NCI-H446 (cell line): Measurements from ENCODE around the gene FAM237B.
"Not testable (repeated sequence)": the region's sequence is repeated elsewhere in the genome, so short reads cannot be mapped to it uniquely, and the experiment has no call there.

Experiments
- DNase-seq, 2 experiments: peaks; one replicate each; lab custom pipeline; 2025; lab: John Stamatoyannopoulos, UW

The FAM237B gene

DNA sequence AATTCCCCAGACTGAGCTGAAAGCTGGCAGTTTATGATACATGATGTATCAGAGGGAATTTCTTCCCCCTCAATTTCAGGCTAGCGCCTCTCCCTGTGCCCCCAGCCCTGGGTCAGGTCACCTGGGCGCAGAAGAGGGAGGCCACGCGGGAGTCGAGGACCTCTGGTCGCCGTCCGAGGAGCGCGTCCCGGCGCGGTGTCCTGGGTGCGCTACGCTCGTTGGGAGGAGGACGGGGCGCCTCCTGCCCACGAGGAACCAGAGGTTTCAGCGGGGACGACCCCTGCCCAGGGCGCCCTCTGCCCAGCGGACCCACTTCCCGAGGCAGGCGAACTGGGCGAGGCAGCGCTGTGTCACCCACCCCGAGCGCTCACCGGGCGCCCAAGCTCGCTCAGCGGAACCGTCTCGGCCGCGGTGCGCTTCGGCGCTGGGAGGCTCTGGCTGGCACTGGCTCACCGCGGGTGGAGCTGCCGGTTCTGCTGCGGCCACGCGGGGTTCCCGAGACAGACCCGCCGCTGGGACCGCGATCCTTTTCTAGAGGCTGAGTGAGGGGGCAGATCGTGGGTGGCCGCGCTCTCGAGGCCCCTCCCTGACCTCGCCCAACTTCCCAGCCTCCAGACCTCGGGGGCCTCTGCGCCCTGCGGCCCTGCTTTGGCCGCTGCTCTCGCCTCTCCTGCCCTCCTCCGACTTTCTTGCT is at the start of gene FAM237B:
Gene FAM237B, minus strand, starts transcription at position 504 of the 694 bp plus-strand sequence. CDS start 1,556 bp downstream, outside the sequence.
- DNase-seq = no peak

DNA sequence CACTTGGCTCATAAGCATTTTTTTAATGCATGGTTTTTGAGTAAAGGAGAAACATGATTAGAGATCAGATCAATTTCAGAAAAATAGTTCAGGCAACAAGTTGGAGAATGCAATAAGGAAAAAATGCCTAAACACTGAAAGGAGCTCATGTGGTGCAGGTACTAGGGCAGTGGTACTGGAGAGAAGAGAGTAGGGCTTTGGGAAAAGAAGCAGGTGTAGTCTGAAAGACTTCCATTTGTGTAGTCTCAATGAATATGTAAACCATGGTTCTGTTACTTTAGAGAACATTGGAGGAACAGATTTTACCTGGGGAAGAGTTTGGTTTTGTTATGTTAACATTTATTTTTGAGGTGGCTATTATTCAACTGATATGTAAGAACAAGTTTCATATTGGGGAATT is 30.9 kb upstream of the FAM237B start:
- no peak for DNase-seq

DNA sequence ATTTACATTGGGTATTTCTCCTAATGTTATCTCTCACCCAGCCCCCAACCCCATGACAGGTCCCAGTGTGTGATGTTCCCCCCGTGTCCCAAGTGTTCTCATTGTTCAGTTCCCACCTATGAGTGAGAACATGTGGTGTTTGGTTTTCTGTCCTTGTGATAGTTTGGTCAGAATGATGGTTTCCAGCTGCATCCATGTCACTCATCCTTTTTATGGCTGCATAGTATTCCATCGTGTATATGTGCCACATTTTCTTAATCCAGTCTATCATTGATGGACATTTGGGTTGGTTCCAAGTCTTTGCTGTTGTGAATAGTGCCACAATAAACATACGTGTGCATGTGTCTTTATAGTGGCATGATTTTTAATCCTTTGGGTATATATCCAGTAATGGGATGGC is 28.9 kb upstream of the FAM237B start:
- not testable (repeated sequence) for DNase-seq

DNA sequence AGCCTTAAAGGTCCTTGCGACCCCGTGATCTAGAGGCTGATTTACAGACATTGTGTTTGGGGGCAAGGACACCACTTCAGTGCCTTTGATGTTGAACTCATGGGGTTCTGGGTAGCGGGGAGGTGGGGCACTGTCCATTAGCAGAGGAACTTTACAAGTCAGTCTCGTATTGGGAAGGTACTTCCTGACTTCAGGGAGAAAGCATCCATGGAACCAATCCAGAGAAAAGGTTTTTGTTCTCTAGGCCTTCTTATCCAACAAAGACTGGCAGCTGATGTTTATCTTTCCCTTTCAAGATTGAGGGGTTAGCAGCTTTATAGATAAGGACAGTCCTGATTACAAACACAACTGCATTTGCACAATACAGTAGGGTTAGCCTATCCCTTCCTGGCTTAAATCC is 28.2 kb upstream of the FAM237B start:
- no peak for DNase-seq

DNA sequence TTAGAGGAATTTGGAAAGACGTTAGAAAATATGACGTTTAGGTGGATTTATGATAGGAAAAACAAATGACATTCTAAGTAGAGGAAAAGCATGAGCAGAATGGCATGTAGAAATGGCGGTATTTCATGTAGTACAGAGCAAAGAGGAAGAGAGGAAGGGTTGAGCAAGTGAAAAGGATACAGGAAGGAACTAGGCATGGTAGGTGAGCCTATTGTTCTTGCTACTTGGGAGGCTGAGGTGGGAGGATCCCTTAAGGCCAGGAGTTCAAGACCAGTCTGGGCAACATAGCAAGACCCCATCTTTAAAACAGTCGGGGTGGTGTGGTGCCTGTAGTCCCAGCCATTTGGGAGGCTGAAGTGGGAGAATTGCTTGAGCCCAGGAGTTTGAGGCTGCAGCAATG is 26.7 kb upstream of the FAM237B start:
- DNase-seq = no peak

DNA sequence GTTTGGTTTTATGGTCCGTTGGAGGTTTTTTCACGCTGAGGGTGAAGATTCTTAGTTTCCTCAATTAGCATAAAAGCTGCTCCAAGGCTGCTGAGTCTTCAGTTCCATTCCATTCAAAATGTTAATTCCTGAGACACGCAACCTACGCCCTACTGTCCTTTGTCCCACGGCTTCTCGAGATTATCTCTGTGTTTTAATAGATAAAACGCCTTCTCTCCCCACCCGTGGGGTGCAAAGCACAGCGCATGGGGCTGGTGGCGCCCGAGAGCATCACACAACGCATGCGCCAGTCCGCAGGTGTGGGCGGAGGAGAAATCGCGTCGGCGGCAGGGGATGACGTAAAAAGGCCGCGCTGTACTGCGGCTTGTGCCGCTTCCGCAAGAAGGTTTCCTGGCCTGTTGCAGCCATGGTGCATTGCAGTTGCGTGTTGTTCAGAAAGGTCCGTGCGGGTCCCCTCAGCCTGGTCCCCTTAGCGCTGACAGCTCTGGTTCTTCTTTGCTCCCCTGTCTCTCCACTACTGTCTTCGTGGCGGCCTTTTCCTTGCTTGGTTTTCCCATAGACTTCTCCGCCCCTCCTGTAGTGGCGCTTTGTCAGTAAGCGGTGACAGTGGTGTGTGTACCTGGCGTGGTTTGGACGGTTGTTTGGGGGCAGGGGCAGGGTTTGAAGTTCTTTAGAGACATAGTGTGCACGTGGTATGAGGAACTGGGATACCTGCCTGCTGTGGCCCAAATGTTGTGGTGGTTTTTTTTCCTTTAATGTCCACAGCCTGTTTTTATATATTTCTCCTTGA is 25.4 kb upstream of the FAM237B start, which contains the start of gene GTPBP10:
Gene GTPBP10, plus strand, starts transcription at position 381 of the 790 bp plus-strand sequence. Its CDS starts 26 bp downstream, at position 407.
- peak; percentile 88 to 93 for DNase-seq

DNA sequence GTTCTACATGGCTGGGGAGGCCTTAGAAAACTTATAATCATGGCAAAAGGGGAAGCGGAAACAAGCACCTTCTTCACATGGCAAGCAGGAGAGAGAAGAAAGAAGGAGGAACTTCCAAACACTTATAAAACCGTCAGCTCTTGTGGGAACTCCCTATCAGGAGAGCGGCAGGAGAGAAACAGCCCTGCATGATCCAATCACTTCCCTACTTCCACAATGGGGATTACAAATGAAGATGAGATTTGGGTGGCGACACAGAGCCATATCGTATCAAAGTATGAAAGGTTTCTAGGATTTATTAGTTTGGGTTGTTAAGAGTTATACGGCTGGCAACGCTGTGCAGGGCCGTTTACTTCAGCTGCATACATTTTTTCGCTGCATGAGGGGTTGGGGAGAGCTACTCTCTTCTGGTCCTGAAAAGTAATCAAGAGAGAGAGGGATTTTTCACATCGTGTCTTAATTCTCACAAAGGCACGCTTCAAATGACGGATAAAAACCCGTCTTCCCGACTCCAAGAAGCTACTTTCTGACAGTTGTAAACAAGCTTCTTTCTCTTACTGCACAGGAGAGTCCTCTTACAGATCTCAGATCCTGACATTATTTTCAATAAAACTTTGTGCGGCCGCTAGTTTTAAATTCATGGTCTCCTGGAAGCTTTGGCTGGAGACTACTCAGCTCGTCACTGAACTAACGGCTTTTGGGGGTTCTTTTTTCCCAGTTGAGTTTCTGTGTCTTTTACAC is 24.7 kb upstream of the FAM237B start:
- no peak for DNase-seq

DNA sequence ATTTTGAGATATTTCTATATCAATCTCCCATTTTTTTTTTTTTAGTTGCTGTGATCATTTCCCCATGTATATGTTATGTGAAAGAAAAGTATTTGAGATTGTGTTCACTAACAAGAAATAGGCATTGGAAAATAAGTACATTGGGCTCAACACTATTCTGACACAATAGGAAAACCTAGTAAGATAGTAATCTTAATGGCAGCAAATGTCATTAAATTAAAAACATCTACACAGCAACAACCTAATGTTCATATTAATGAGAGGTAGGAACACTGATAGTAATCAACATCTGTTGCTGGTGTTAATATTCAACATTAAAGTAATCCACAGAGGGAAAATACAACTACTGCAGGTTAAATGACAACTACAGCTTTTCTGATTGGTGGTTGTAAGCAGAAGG is 23.9 kb upstream of the FAM237B start:
- DNase-seq = no peak

DNA sequence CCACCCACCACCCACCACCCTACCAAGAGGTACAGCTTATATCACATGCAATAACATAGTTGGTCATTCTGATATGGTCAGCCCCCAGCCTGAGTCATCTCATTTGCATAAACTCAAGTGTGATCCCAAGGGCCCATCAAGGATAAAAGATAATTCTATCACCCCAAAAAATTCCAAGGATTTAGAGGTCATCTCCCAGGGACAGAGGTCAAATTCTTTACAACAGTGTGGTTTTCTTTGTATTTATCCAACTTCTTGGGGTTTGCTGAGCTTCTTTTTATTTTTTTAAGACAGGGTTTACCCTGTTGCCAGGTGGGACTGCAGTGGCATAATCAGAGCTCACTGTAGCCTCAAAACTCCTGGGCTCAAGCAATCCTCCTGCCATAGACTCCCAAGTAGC is 16.0 kb upstream of the FAM237B start:
- no peak for DNase-seq

DNA sequence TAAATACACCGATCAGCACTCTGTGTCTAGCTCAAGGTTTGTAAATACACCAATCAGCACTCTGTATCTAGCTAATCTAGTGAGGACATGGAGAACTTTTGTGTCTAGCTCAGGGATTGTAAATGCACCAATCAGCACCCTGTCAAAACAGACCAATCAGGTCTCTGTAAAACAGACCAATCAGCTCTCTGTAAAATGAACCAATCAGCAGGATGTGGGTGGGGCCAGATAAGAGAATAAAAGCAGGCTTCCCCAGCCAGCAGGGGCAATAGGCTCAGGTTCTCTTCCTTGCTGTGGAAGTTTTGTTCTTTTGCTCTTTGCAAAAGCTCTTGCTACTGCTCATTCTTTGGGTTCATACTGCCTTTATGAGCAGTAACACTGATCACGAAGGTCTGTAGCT is 13.8 kb upstream of the FAM237B start:
- not testable (repeated sequence) for DNase-seq

DNA sequence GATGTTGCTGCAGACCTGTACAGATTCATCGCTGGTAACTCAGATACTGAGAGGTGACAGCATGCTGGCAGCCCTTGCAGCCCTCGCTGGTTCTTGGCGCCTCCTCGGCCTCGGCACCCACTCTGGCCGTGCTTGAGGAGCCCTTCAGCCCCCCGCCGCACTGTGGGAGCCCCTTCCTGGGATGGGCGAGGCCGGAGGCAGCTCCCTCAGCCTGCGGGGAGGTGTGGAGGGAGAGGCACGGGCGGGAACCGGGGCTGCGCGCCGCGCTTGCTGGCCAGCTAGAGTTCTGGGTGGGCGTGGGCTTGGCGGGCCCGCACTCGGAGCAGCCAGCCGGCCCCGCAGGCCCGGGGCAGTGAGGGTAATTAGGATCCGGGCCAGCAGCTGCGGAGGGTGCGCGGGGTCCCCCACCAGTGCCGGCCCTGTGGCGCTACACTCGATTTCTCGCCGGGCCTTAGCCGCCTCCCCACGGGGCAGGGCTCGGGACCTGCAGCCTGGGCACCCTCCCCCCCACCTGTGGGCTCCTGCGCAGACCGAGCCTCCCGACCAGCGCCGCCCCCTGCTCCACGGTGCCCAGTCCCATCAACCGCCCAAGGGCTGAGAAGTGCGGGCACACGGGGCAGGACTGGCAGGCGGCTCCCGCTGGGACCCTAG is 13.2 kb upstream of the FAM237B start:
- no peak for DNase-seq

DNA sequence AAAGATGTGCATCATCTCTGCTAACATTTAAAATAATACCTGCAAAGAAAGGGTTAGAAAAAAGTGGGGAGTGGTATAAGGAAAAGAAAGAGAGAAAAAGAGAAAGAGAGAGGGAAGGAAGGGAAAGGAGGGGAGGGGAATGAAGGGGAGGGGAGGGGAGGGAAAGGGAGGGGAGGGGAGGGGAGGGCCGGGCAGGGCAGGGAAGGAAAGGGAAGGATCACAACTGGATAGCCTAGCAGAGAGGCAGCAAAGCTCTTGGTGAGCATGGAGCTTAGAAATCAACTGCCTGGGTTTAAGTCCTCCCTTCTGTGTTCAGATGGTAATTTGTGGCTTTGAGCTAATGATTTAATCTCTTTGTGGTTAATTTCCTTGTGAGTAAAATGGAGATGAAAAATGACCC is 5.4 kb upstream of the FAM237B start:
- no peak for DNase-seq

DNA sequence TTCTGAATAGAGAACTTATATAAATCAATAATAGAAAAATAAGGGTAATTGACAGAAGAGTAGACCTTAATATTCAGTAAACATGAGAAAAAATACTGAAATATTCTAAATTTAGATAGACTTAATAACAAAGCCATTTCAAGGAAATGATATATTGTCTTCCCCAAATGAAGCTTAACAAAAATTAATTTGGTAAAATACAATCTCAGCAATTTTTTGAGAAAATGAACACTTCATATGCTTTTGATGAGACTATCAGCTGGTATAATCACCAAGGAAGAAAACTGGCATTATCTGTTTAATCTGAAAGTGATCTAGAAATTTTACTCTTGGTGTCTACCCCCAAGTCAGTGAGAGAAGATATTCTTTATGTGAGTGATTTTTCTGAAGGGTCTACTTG is 1.7 kb upstream of the FAM237B start:
- DNase-seq = no peak

DNA sequence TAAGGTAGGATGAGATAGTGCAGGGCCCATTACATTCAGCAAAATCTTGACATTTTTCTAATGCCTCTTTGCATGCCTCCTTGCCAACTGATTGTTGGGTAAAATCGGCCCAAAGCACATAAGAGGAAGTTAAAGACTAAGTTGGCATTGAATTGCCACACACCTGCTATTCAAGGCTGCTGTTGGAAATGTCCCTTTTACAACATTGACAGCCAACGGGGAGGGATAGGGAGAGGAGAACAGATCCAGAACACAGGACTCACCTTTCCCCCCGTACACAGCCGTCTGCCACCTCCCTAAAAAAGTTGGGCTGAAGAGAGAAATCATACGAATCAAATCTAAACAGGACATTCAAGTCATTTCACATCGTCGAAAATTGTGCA is 695 bp downstream of the FAM237B start:
- DNase-seq = no peak

DNA sequence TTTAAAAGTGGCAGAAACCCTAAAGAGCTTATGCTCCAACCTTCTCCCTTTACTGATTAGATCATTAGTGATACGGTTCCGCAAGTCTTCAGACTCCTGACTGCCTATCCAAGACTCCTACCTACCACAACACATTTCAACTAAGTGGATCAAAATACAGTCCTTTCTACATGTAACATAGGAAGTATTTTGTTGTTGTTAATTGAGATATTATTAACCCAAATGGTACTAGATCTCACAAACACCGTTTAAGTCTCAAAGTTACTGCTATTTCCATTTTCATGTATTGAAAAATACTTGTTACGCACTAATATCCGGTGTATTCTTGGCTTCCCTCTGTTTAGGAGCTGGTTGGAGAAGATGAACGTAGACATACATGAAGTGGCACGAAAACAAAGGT is 1.1 kb downstream of the FAM237B start:
- DNase-seq = no peak

DNA sequence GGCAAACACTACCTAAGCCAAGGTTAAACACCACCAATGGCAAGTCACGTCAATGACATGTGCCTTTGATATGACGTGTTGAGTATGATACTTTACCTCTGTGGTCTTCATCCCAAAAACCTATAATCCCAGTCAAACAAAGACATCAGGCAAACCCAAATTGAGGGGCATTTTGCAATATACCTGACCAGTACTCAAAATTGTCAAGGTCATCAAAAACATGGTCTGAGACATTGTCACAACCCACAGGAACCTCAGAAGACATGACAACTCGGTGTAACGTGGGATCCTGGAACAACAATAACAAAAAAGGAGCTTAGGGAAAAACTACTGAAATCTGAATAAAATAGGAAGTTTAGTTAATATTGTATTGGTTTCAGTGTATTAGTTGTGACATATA is 7.2 kb downstream of the FAM237B start:
- DNase-seq = no peak

DNA sequence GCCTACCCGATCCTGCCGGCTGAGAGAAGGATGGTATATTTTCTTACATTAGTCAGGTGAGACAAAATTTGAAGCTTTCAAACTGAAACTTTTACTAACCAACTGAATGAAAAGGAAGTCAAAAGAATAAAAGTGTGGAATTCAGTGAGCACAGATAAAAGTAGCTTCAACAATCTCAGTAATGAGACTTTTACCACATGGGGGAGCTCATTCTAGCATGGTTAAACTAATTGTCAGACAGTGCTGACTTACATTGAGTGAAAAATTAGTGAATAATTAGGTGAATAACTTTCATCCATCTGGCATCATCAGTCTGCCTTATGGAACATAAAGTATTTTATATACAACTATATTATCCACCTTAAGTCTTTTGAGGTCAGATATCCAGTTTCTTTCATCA is 8.4 kb downstream of the FAM237B start:
- no peak for DNase-seq

DNA sequence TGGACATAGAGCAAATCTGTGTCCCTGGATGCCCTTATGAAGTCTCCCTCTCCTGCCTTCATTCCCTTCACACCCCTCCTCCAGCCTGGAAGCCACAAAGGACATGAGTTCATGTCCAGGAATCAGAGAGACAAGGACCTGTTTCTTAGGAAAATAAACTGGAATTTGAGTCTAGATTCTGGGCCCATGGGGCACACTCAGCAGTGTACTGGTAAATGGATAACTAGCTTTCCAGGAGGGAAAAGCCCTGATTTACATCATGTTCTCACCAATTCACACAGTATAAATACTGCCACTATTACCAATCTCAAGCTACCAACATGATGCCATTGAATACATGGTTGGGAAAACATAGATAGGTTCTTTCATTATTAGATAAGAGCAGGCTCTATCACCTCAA is 9.9 kb downstream of the FAM237B start:
- DNase-seq = no peak

DNA sequence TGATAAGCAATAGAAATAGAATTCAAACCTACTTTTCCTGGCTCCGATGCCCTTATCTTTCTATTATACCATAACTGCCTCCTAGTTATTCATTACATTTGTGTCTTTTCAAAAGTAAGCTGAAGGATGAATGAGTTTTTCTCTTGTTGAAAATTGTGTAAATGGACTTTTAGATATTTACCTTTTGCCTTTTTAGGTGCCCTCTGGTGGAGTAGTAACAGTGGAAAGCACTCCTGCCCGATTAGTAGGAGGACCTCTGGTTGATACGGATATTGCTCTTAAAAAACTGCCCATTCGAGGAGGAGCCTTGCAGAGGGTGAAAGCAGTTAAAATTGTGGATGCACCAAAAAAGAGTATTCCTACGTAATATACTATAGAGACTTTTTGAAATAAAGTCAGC is 11.2 kb downstream of the FAM237B start:
- DNase-seq = no peak

DNA sequence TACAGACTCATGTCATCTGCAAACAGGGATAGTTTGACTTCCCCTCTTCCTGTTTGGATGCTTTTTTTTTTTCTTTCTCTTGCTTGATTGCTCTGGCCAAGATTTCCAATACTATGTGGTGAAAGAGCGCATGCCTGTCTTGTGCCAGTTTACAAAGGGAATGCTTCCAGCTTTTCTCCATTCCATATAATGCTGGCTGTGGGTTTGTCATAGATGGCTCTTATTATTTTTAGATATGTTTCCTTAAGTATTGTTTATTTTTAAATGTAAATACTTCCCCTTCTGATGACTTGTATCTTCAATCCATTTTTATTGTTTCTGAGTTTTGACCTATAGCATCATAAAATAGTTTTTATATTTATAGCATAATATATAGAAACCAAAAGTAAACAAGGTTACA is 17.9 kb downstream of the FAM237B start:
- DNase-seq = no peak

DNA sequence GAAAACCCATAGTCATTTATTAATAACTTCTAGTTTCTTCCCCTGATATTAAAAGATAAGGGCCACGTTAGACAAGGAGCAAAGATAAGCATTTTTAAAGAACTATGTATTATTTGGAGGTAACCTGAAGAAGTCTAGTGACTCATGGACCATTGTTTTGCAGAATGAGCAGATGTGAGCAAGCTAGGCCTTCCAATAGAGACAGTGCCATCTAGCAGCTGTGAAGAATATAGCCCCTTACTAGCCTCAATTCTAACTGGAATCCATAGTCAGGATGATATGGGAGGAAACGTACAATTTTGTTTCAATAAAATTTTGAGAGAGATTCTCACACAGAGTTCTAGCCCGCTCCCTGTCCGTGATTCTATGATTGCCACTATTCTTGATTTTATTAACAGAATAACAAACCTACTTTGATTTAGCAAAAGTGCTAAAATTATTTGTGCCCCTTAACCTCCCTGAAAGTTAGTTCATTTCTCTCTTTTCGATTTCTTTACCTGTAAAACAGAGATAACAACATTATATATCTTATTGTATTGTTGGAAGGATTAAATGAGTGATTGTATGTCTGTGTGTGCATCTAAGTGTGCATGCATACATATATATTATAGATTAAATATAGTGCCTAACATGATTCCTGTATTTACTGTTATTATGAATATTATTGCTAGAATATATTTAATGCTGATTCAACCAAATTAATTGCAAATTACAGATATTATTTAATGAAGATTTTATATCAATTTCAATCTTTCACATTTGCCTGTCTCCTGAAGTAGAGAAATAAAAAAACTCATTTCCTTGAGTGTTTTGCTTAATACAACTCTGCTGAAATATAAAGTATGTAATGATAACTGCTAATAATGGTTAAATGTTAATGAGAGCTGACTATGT is 22.7 kb downstream of the FAM237B start:
- DNase-seq = peak in 1 of 2 experiments; percentile 6
